ENCODE data around the gene NFAT5.

DNA sequence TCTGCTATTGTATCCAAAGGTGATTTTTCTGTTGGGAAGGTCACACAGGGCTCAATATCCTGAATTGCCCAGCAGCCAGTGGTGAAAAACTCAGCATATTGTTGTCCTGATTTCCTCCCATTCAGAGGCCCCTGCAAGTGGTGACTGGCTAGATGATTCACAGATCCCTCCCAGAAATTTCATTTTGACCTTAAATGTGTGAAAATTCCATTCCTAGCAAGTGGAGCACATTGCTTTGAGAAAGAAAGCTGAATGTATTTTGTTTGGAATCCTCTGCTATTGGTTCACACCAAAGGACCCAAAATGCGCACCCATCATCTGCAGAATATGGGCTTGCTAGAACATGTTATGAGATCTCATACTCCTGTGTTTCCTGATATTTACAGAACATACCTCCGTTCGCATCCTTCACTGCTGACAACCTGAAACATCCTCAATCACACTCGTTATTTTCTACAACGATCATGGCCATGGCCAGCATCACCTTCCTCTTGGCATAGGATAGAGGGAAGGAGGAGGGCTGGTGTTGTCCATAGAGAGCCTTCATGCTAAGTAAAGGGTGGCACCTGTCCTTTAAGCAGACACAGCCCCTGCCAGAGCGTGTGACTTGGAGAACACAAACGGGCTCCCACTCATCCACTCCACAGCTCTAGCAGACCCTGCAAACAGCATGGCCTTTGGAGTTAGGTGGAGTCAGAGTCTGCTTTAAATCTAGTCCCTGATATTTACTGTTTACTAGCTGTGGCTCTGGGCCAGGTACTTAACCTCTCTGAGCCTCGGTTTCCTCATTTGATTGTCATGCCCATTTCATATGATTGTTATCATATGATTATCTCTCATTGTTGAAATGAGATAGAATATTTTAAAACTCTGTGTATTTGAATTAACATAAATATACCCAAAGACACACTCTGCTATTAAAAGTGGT, 30.4 kb upstream of the NFAT5 start:
- TF ChIP-seq CTCF (IDR thresholded peaks at IDR 0.05) = no peak
- TF ChIP-seq POLR2A (IDR thresholded peaks at IDR 0.05) = no peak
